ENCODE results near the gene CCDC61. TPM values are rescaled to one million over a fixed set of nuclear protein-coding genes. Genes with fewer than 3 reads are reported as not detected.
A peak's percentile ranks its signal among the peaks of the same experiment; 100 is the strongest.

The CCDC61 gene
- total RNA-seq, 1 experiment from 2014 or later: 16.9 TPM

- no peaks in the 10 kb centered on the region for H3K23me2 ChIP-seq (ENCODE audit: insufficient read length, low read depth, low read length, poor library complexity, severe bottlenecking)
- H3K27ac Mint-ChIP-seq: peak overlapping the region in 1 of 3 experiments; percentile 69; a peak in 2 of 7 replicates
- peaks cover 0 to 1% (median 0%) of the 10 kb centered on the region in 3 experiments; a peak in 2 of 7 replicates for H3K36me3 Mint-ChIP-seq (ENCODE audit: insufficient read depth in 1 of 3, low read depth in 3 of 3)
- no peak overlapping the region for H2BK12ac ChIP-seq (ENCODE audit: insufficient read length, low read depth, low read length)
- H3K9me3 ChIP-seq (ENCODE audit: control insufficient read depth, low read depth, low read length): no peaks in the 10 kb centered on the region
- H4K20me1 ChIP-seq (ENCODE audit: control insufficient read depth, insufficient read depth, insufficient read length): peaks cover 4% of the 10 kb centered on the region
- WGBS (ENCODE audit: extremely low coverage, insufficient read length, low lambda C conversion rate): no CpG with 5 or more reads among the region's 5 CpGs
- no peak overlapping the region for H4K91ac ChIP-seq (ENCODE audit: insufficient read length, low read depth, low read length)
- H3K23ac ChIP-seq (ENCODE audit: insufficient read length, low read depth, low read length): no peak overlapping the region
- TF ChIP-seq CTCF (conservative IDR thresholded peaks at IDR 0.05): no peak
- no peaks in the 10 kb centered on the region for H3K9me3 Mint-ChIP-seq
- H3K4me2 ChIP-seq (ENCODE audit: insufficient read depth, insufficient read length, low read length): no peak overlapping the region
- no peak overlapping the region for H3K9ac ChIP-seq (ENCODE audit: extremely low read depth, insufficient read length, low read length)
- no peak overlapping the region for H4K5ac ChIP-seq (ENCODE audit: insufficient read length, low read depth, low read length)
- no peak overlapping the region for H3K18ac ChIP-seq (ENCODE audit: insufficient read length, low read depth, low read length)
- no peak overlapping the region for H3K14ac ChIP-seq (ENCODE audit: insufficient read depth, low read length)
- H3K27me3 Mint-ChIP-seq (ENCODE audit: low read depth): peaks cover 59% of the 10 kb centered on the region
- H4K8ac ChIP-seq (replicated peaks; ENCODE audit: insufficient read length, low read depth, low read length): no peak overlapping the region
- H2BK5ac ChIP-seq (ENCODE audit: insufficient read length, low read length): no peak overlapping the region
- no peak overlapping the region for H2BK15ac ChIP-seq (ENCODE audit: low read depth, low read length)
- H3K4ac ChIP-seq (ENCODE audit: low read depth, low read length): no peak overlapping the region
- no peak overlapping the region for H3K27ac ChIP-seq (ENCODE audit: insufficient read length, low read depth, low read length)
- no peak for DNase-seq
- H3K4me3 Mint-ChIP-seq: no peak overlapping the region; a peak in 1 of 5 replicates
- no peak overlapping the region for H3K56ac ChIP-seq (ENCODE audit: insufficient read length, low read depth, low read length)
- no peak overlapping the region for H2AFZ ChIP-seq (ENCODE audit: low read length)
- H3K4me1 Mint-ChIP-seq: peaks cover 12 to 29% of the 10 kb centered on the region in 2 experiments
- H3T11ph ChIP-seq (ENCODE audit: low read length): no peak overlapping the region
- no peaks in the 10 kb centered on the region; the same call in 1 of the 2 replicates for H3K79me2 ChIP-seq (ENCODE audit: insufficient read depth, low read length)
- no peak overlapping the region for H2BK20ac ChIP-seq (ENCODE audit: low read depth, low read length, poor library complexity, severe bottlenecking)
- no peak overlapping the region for H2BK120ac ChIP-seq (ENCODE audit: low read depth, low read length, poor library complexity, severe bottlenecking)
- H3K27me3 ChIP-seq (ENCODE audit: insufficient read depth, low read length): no peaks in the 10 kb centered on the region; the same call in 1 of the 2 replicates
- H3K79me1 ChIP-seq (ENCODE audit: insufficient read depth, low read depth, low read length, poor library complexity, severe bottlenecking): no peaks in the 10 kb centered on the region
- peaks cover 2% of the 10 kb centered on the region; the same call in 1 of the 2 replicates for H3K4me1 ChIP-seq (ENCODE audit: insufficient read depth, low read length)
- H2AK5ac ChIP-seq (ENCODE audit: insufficient read length, low read length): no peak overlapping the region
Measured at GRCh38 chr19:45969676-45970075, 25.6 kb upstream of the CCDC61 start.
